Vagina (tissue), 2 donors: ENCODE data around the gene ZNF521.

ENCODE experiments used
- CTCF ChIP-seq, 3 experiments: fragments of 450-650 bp in 2 of 3; fragments of 200-600 bp in 1 of 3; sonication (generic) in 1 of 3; IDR thresholded peaks; one replicate each; pipeline ENCODE4 v1.5.1; 2017 to 2019; ENCODE audit warnings: antibody characterized with exemption in 3 of 3, mild to moderate bottlenecking in 2 of 3, moderate library complexity in 2 of 3
- POLR2A ChIP-seq, 2 donors: fragments of 450-650 bp; IDR thresholded peaks; one replicate each; pipeline ENCODE4 v1.6.1; 2017; ENCODE audit warnings: antibody characterized with exemption in 2 of 2, mild to moderate bottlenecking in 2 of 2, moderate library complexity in 2 of 2

DNA sequence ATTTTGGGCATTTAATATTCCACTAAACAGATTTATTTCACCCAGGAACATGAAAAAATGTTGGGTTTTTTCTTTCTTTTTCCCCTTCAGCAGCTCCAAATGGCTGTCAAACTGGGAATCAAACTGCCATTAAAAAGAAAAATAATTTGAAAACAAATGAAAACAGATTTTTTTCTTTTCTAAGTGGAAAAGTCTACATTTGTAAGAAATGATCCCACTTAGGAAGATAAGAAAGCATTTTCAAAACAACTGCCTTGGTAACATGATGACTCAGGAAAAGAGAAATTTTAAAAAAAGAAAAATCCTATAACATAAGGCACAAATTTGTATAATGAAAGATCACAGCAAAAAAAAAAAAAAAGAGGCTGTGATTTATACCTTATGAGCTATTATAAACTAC is 20.0 kb downstream of the ZNF521 start:
- TF ChIP-seq CTCF (IDR thresholded peaks at IDR 0.05) (no peak), POLR2A (IDR thresholded peaks at IDR 0.05) (no peak)
